SH-SY5Y (cell line): ENCODE results near the gene SMC1B.

ENCODE experiments used
- GATA2 ChIP-seq: IDR thresholded peaks from 2 replicates; pipeline ENCODE4 v1.6.1; 2011; ENCODE audit warnings: mild to moderate bottlenecking, low read depth, low read length
- GATA3 ChIP-seq: IDR thresholded peaks from 2 replicates; pipeline ENCODE4 v1.6.1; 2011; ENCODE audit warnings: low read depth, mild to moderate bottlenecking, low read length, moderate library complexity

- no peak for TF ChIP-seq GATA3
- no peak for TF ChIP-seq GATA2
Measured at GRCh38 chr22:45341498-45341897, 71.9 kb downstream of the SMC1B start.
